ENCODE measurements around the gene USP38.
"Not testable (repeated sequence)": the region's sequence is repeated elsewhere in the genome, so short reads cannot be mapped to it uniquely, and the experiment has no call there.

Gene USP38

DNA sequence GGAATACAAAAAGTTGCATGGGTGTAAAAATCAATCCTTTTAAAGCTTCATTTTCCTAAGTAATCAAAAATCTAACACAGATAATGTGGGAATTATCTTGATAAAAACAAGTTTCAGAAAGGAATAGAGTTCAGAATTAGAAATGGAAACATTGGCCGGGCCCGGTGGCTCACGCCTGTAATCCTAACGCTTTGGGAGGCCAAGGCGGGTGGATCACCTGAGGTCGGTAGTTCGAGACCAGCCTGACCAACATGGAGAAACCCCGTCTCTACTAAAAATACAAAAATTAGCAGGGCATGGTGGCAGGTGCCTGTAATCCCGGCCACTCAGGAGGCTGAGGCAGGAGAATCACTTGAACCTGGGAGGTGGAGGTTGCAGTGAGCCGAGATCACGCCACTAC lies 52.5 kb downstream of the USP38 start:
- not testable (repeated sequence) for H3K9me3 Mint-ChIP-seq; H3K36me3 Mint-ChIP-seq; ATAC-seq (ENCODE audit: low read depth); H3K4me1 Mint-ChIP-seq; H3K27ac Mint-ChIP-seq; DNase-seq (ENCODE audit: low spot score in 2 of 2); H3K27me3 Mint-ChIP-seq; H3K4me3 Mint-ChIP-seq

DNA sequence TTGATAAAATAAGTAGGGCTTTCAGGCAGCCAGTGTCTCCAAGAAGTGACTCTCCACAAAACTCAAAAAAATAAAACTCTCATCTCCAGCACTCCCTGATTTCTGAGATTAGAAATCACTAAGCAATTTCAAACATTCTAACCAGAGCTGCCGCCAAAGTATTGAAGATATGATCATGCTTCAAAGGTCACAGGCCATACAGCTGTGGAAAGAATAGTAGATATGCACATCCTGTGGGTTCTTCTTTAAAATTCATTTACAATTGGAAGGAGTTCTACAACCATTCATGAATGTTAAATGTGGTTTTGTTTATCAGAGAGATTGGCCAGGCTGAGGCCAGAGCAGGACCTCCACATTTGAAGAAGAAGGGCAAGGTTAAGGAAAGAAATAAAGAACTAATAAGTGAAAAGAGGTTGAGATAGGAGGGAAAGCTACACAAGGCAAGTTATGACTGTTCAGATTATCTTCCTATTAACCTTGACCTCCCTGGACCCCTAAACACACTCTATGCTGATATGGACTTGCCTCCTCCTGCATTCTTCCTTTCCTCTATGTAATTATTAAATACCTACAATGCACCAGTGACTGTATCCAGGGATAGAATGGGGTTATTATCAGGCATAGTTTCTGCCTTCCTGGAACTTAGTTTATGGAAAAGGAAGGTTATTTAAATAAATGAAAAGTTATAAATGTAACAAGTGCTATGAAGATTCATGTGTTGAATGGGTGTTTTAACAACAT lies 56.4 kb downstream of the USP38 start:
- H3K27ac Mint-ChIP-seq: no peak overlapping the region
- H3K4me1 Mint-ChIP-seq: no peaks in the 10 kb centered on the region
- ATAC-seq (ENCODE audit: low read depth): no peak
- peaks cover 9% of the 10 kb centered on the region for H3K9me3 Mint-ChIP-seq
- no peak for DNase-seq (ENCODE audit: low spot score in 2 of 2)
- no peak overlapping the region for H3K4me3 Mint-ChIP-seq
- H3K27me3 Mint-ChIP-seq: no peaks in the 10 kb centered on the region
- peaks cover 3% of the 10 kb centered on the region for H3K36me3 Mint-ChIP-seq

DNA sequence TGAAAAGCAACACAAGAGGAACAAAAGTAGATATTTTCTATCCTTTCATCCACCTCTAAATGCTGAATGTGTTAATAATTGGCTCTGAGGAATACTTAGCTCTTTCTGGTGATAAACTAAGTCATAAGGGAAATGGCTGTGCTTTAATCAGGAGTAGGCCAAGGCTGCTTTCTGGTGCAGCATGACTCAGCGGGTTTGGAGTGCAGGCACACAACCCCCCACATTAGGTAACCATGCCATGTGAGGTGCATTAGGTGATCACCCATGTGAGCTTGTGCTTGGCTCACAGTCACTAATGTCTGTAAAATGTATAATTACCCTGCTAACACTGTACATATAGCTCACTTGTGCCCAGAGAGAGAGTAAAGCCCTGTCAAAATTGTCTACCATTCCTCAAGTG lies 57.2 kb downstream of the USP38 start:
- Mint-ChIP-seq H3K36me3 (peaks cover 3% of the 10 kb centered on the region), H3K9me3 (peaks cover 11% of the 10 kb centered on the region), H3K27me3 (peaks cover 3% of the 10 kb centered on the region), H3K4me1 (no peaks in the 10 kb centered on the region), H3K4me3 (no peak overlapping the region), H3K27ac (no peak overlapping the region)
- no peak for ATAC-seq (ENCODE audit: low read depth)
- DNase-seq (ENCODE audit: low spot score in 2 of 2): no peak

DNA sequence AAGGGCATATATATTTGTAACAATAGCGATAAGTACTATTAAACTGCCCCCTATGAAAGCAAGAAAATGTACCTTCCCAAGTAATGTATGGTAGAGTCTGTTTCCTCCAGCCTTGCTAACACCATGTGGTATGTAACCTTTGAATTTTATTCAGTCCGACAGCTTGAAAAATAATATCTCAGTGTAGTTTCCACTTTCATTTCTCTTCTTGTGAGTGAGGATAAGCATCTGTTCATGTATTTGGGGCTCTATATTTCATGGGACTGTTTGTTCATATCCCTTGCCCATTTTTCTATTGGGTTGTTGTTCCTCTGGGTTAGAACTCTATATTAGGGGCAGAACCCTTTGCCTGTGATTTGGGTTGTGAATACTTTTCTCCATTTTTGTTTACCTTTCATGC lies 58.3 kb downstream of the USP38 start:
- Mint-ChIP-seq H3K4me1 (no peaks in the 10 kb centered on the region), H3K27me3 (peaks cover 6% of the 10 kb centered on the region), H3K36me3 (peaks cover 3% of the 10 kb centered on the region), H3K4me3 (no peak overlapping the region), H3K27ac (no peak overlapping the region), H3K9me3 (peaks cover 11% of the 10 kb centered on the region)
- ATAC-seq (ENCODE audit: low read depth) (no peak), DNase-seq (ENCODE audit: low spot score in 2 of 2) (no peak)

DNA sequence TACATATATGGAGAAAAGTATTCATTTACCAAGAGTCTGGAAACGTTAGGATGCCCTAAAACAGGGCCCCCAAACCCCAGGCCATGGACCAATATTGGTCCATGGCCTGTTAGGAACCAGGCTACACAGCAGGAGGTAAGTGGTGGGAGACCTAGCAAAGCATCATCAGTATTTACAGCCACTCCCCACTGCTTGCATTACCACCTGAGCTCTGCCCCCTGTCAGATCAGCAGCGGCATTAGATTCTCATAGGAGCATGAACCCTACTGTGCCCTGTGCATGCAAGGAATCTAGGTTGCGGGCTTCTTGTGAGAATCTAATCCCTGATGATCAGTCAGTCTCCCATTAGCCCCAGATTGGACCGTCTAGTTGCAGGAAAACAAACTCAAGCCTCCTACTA lies 62.3 kb downstream of the USP38 start:
- no peak for DNase-seq (ENCODE audit: low spot score in 2 of 2)
- Mint-ChIP-seq H3K4me3 (no peak overlapping the region), H3K9me3 (peaks cover 7% of the 10 kb centered on the region), H3K36me3 (peaks cover 2% of the 10 kb centered on the region), H3K4me1 (no peaks in the 10 kb centered on the region), H3K27me3 (peaks cover 6% of the 10 kb centered on the region), H3K27ac (no peak overlapping the region)
- ATAC-seq (ENCODE audit: low read depth): no peak

DNA sequence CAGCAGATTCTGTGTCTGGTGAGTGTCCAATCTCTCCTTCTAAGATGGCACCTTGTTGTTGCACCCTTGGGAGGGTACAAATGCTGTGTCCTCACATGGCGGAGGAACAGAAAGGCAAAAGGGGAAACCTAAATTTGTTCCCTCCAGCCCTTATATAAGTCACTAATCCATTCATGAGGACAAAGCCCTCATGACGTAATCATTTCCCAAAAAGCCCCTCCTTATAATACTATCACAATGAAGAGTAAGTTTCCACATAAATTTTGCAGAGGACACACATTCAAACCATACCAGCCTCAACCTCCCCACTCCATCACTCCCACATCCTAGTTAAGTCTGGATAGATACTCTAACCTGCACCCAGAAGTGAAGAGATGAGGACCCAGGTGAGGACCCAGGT lies 63.1 kb downstream of the USP38 start:
- H3K4me3 Mint-ChIP-seq: no peak overlapping the region
- H3K27ac Mint-ChIP-seq: no peak overlapping the region
- H3K36me3 Mint-ChIP-seq: no peaks in the 10 kb centered on the region
- peaks cover 6% of the 10 kb centered on the region for H3K27me3 Mint-ChIP-seq
- no peak for ATAC-seq (ENCODE audit: low read depth)
- H3K4me1 Mint-ChIP-seq: no peaks in the 10 kb centered on the region
- H3K9me3 Mint-ChIP-seq: peaks cover 6% of the 10 kb centered on the region
- no peak for DNase-seq (ENCODE audit: low spot score in 2 of 2)

DNA sequence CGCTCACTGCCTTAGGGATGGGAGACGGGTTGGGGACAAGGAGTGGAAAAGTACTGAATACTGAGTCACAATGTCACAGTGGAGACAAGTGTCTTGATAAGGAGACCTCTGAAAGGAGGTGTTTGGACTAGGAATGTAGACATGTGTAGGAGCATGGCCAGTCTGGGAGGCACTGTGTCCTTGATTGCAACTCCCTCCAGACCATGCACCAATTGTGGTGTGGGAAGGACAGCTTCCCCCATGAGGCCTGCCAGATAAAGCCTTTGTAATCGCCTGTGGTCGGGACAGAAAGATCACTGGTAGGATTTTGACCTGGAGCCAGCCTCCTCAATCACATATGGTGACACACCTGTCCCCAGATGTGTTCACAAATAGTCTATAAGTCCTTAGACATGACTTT lies 64.1 kb downstream of the USP38 start:
- Mint-ChIP-seq H3K9me3 (peaks cover 1% of the 10 kb centered on the region), H3K4me1 (no peaks in the 10 kb centered on the region), H3K4me3 (no peak overlapping the region), H3K27ac (no peak overlapping the region), H3K27me3 (peaks cover 6% of the 10 kb centered on the region), H3K36me3 (no peaks in the 10 kb centered on the region)
- ATAC-seq (ENCODE audit: low read depth): no peak
- no peak for DNase-seq (ENCODE audit: low spot score in 2 of 2)

DNA sequence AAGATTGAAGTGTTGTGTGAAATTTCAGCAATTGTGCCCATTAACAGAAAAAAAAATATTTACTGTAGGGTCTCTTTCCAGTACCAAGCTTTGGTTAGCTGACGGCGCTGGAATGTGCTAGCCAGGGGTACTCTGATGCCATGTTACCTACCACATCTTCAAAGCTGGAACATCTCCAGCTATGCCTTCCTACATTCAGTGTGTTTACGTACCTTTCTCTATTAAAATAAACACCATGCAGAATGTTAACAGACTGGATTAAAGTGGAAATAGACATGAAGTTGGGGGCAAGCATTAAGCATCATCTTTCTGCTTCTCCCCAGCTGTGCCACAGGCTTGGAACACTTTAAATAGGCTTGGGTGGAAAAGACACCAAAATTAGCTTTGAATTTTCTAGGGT lies 65.9 kb downstream of the USP38 start:
- DNase-seq (ENCODE audit: low spot score in 2 of 2) (no peak), ATAC-seq (ENCODE audit: low read depth) (no peak)
- peaks cover 8% of the 10 kb centered on the region for H3K27me3 Mint-ChIP-seq
- no peak overlapping the region for H3K27ac Mint-ChIP-seq
- H3K4me3 Mint-ChIP-seq: no peak overlapping the region
- no peaks in the 10 kb centered on the region for H3K4me1 Mint-ChIP-seq
- peaks cover 1% of the 10 kb centered on the region for H3K9me3 Mint-ChIP-seq
- H3K36me3 Mint-ChIP-seq: no peaks in the 10 kb centered on the region

DNA sequence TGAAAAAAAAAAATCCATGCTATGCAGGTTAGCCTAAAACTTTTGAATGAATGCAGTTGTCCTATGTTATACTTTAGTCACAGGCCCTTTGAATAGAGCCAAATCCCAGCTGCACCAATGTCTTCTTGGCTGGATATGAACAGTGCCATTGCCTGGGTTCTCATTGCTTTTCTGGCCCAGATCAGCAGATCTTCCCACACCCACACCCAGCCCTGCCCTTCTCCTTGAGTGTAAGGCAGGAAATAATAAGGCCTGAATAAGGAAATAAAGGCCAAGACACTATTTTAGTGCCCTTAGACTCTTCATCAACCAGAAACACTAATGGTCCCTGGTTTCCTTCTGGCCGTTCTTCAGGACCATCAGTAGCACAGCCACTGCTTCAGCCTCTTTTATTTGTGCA lies 66.6 kb downstream of the USP38 start:
- no peak overlapping the region for H3K4me3 Mint-ChIP-seq
- peaks cover 1% of the 10 kb centered on the region for H3K9me3 Mint-ChIP-seq
- no peak for ATAC-seq (ENCODE audit: low read depth)
- H3K36me3 Mint-ChIP-seq: no peaks in the 10 kb centered on the region
- H3K4me1 Mint-ChIP-seq: no peaks in the 10 kb centered on the region
- DNase-seq (ENCODE audit: low spot score in 2 of 2): no peak
- H3K27me3 Mint-ChIP-seq: peaks cover 8% of the 10 kb centered on the region
- H3K27ac Mint-ChIP-seq: no peak overlapping the region

DNA sequence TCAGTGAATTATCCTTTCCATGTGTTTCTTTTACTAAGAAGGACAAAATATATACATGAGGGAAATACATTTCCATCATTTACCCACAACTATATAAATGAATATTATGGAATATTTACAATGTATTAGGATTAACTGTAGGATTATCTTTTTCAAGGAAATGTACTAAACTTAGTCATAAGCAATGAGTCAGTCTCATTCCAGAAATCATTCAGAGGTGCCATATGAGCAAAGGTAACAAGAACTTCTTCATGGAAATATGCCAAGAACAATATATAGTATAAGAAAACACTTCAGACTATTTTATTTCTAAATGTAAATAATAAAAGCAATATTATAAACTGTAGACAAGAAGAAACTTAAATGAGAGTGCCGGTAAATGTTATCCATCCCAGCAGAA lies 67.1 kb downstream of the USP38 start:
- ATAC-seq (ENCODE audit: low read depth): no peak
- Mint-ChIP-seq H3K27ac (no peak overlapping the region), H3K9me3 (no peaks in the 10 kb centered on the region), H3K4me1 (no peaks in the 10 kb centered on the region), H3K27me3 (peaks cover 5% of the 10 kb centered on the region), H3K4me3 (no peak overlapping the region), H3K36me3 (no peaks in the 10 kb centered on the region)
- DNase-seq (ENCODE audit: low spot score in 2 of 2): no peak

DNA sequence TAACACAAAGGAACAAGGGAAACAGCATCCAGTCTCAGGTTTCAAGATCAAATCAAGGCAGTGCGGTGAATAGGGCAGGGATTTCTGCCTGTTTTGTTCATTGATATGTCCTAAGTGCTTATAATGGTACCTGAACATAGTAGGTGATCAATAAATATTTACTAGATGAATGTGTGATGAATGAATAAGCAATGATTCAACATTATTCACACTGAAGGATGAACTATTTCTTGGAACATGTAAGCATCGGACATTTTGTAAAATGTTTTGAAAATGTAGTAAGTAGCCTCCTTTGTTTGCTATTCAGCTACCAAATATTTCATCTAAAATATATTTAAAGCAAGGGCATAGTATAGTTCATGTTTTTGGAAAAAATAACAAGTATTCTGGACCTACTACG lies 67.8 kb downstream of the USP38 start:
- Mint-ChIP-seq H3K27me3 (peaks cover 5% of the 10 kb centered on the region), H3K4me1 (no peaks in the 10 kb centered on the region), H3K9me3 (no peaks in the 10 kb centered on the region), H3K4me3 (no peak overlapping the region), H3K27ac (no peak overlapping the region), H3K36me3 (no peaks in the 10 kb centered on the region)
- no peak for ATAC-seq (ENCODE audit: low read depth)
- no peak for DNase-seq (ENCODE audit: low spot score in 2 of 2)

DNA sequence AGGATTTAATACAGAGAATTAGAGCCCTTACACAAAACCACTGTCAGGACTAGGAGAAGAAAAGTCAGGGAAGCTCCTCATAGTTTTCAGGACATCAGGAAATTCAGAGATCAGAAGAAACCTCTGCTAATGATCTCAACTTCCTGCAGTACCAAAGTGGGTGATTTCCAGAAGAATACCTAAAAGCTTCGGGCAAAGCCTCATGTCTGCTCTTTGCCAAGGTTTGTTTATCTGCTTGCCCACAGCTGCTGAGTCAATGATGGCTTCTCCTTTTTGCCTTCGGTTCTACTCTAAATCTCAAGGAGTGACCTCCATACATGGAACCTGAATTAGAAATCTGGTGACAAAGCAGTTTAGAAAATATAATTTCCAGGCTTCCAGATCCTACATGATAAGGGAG lies 68.4 kb downstream of the USP38 start:
- ATAC-seq (ENCODE audit: low read depth) (no peak), DNase-seq (ENCODE audit: low spot score in 2 of 2) (no peak)
- Mint-ChIP-seq H3K4me3 (no peak overlapping the region), H3K27ac (no peak overlapping the region), H3K9me3 (no peaks in the 10 kb centered on the region), H3K27me3 (peaks cover 2% of the 10 kb centered on the region), H3K36me3 (no peaks in the 10 kb centered on the region), H3K4me1 (no peaks in the 10 kb centered on the region)

DNA sequence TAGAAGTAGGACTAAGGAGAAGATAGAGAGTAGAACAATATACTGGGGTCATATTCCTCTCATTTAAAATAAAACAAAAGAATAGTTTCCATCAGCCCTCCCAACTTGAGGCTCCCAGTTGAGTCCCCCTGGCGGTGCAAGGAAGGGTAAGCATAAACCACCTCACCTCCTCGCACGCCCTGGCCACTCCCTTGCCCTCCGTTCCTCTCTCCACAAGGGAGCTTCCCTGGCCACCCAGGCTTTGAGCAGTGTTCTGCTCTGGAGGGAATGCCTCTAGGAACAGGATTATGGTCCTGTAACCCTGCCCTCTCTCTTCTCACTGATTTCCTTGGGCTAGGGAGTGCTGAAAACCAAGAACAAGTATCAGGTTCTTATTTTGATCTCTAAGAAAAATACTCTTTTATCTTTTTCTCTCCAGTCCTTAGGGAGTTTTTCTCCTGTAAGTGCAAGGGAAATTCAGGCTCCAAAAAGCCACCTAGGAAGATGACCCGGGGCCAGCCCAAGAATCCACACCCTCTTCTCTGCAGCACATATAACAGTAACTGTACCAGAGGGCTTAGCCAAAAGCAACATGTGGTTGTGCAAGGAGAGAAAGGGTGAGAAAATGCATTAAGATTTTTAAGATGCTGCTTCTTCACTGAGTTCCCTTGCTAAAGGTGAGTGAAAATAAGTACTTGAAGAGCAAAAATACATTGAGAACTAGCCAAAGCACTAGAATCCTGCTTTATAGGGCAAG lies 69.9 kb downstream of the USP38 start:
- H3K27me3 Mint-ChIP-seq: peaks cover 2% of the 10 kb centered on the region
- H3K36me3 Mint-ChIP-seq: no peaks in the 10 kb centered on the region
- ATAC-seq (ENCODE audit: low read depth) (no peak), DNase-seq (ENCODE audit: low spot score in 2 of 2) (no peak)
- no peak overlapping the region for H3K4me3 Mint-ChIP-seq
- H3K9me3 Mint-ChIP-seq: no peaks in the 10 kb centered on the region
- no peak overlapping the region for H3K27ac Mint-ChIP-seq
- H3K4me1 Mint-ChIP-seq: no peaks in the 10 kb centered on the region

DNA sequence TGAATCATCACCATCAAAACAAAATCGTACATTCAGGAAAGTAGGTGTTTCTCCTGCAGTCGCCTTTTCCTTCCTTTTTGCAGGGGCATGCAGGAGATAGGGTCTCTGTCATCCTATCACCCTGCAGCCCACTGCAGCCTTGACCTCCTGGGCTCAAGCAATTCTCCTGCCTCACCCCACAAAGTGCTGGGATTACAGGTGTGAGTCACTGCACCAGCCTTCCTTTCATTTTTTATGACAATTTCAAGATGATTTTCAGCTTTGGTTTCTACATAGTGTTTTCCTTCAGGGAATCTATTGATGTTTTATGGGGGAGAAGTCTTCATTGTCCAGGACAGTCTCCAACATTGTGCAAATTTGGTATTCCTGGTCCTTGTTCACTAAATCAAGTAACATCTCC lies 71.7 kb downstream of the USP38 start:
- Mint-ChIP-seq H3K27me3 (peaks cover 2% of the 10 kb centered on the region), H3K4me3 (no peak overlapping the region), H3K9me3 (no peaks in the 10 kb centered on the region), H3K27ac (no peak overlapping the region), H3K36me3 (no peaks in the 10 kb centered on the region), H3K4me1 (no peaks in the 10 kb centered on the region)
- DNase-seq (ENCODE audit: low spot score in 2 of 2): no peak
- no peak for ATAC-seq (ENCODE audit: low read depth)

DNA sequence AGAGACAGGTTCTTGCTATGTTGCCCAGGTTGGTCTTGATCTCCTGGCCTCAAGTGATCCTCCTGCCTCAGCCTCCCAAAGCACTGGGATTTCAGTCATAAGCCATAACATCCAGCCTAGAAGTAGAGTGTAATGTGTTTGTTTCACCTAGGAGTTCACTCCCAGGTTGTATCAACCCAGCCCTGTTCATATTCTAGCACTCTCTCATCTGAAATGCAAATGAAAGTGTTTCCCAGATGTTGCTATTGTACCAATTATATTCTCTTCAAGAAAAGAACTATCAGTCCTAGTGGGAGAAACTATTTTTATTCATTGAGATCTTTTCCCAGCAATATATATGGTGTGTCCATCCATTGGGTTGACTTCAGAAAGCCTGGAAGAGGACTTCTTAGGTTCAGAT lies 72.6 kb downstream of the USP38 start:
- no peaks in the 10 kb centered on the region for H3K9me3 Mint-ChIP-seq
- H3K27me3 Mint-ChIP-seq: peaks cover 2% of the 10 kb centered on the region

More for the DNA sequence above, 72.6 kb downstream of the USP38 start:
- Mint-ChIP-seq H3K36me3 (no peaks in the 10 kb centered on the region), H3K27ac (no peak overlapping the region), H3K4me3 (no peak overlapping the region), H3K4me1 (no peaks in the 10 kb centered on the region)
- DNase-seq (ENCODE audit: low spot score in 2 of 2) (no peak), ATAC-seq (ENCODE audit: low read depth) (no peak)

Measured in memory B cell (primary cell).